Aorta (tissue), 5 donors: Measurements from ENCODE around the gene TMA7. TPM values are rescaled to one million over a fixed set of nuclear protein-coding genes. Genes with fewer than 3 reads are reported as not detected.
"Not testable (repeated sequence)": the region's sequence is repeated elsewhere in the genome, so short reads cannot be mapped to it uniquely, and the experiment has no call there.

Experiments used
- ATAC-seq: fragments of 200-7000 bp; cut with Tn5 transposase; one replicate; pipeline ENCODE4 v1.9.1; 2022; ENCODE audit warnings: moderate library complexity; ENCODE audit not compliant: low FRiP score
- DNase-seq, 2 donors: peaks; one replicate each; pipeline ENCODE4 v3.0.0-alpha.2; 2020
- H3K27ac ChIP-seq, 2 donors: one replicate each; pipeline ENCODE4 v1.5.1; 2013; ENCODE audit warnings: low read length in 2 of 2, mild to moderate bottlenecking in 2 of 2, moderate library complexity in 2 of 2, control low read depth in 1 of 2, inconsistent platforms in 1 of 2, low read depth in 1 of 2
- H3K27me3 ChIP-seq, 2 donors: one replicate each; pipeline ENCODE4 v1.6.1; 2013; ENCODE audit warnings: control low read depth in 1 of 2, low read length in 1 of 2, mild to moderate bottlenecking in 1 of 2, moderate library complexity in 1 of 2; ENCODE audit not compliant: insufficient read depth in 2 of 2, control insufficient read depth in 1 of 2
- H3K36me3 ChIP-seq, 2 donors: one replicate each; pipeline ENCODE4 v1.6.1; 2013; ENCODE audit warnings: control low read depth in 1 of 2, low read length in 1 of 2, mild to moderate bottlenecking in 1 of 2; ENCODE audit not compliant: insufficient read depth in 2 of 2, control insufficient read depth in 1 of 2
- H3K4me1 ChIP-seq, 2 donors: one replicate each; pipeline ENCODE4 v1.6.1; 2013; ENCODE audit warnings: low read length in 2 of 2, control low read depth in 1 of 2, mild to moderate bottlenecking in 1 of 2, moderate library complexity in 1 of 2; ENCODE audit not compliant: insufficient read depth in 2 of 2, control insufficient read depth in 1 of 2
- H3K4me3 ChIP-seq, 2 donors: one replicate each; pipeline ENCODE4 v1.5.1; 2013; ENCODE audit warnings: low read length in 2 of 2, control low read depth in 1 of 2, mild to moderate bottlenecking in 1 of 2
- H3K9me3 ChIP-seq: one replicate; pipeline ENCODE4 v1.6.1; 2013; ENCODE audit warnings: mild to moderate bottlenecking, low read length; ENCODE audit not compliant: control insufficient read depth
- WGBS, 2 donors: extraction: QIAGEN DNeasy Blood & Tissue Kit; methylation state at CpG; one replicate each; pipeline ENCODE4 v1.1.7; 2013; 5-methylcytosine and 5-hydroxymethylcytosine counted together
- intact Hi-C, 2 donors: fragments of 100-400 bp; cut with DNase I; formaldehyde crosslinking; loops; one replicate each; pipeline versions ENCODE4 v1.14.2 to v1.15.0; 2022
- polyA plus RNA-seq, 2 donors: library from polyadenylated mRNA; stranded (reverse); fragments of 200-250 nt; gene quantifications; one replicate each; pipeline ENCODE4 v1.2.3, GENCODE V29; 2013
- total RNA-seq, 2 donors: library from RNA; stranded (reverse); fragmentation: NEBNext Ultra II Directional; extraction: Animal tissue kit (Norgen Biotek cat#: 25700); gene quantifications; one replicate each; pipeline ENCODE4 v1.2.1, GENCODE V29; 2021
- donor health status: healthy with polysubstance abuse.
- donor health status: Bipolar disorder and iron deficiency.
- donor health status: DM: no; HTN: no; CAD: no.
- donor health status: DM: no; HTN: no; CAD: no.
- donor health status: DM: yes; HTN: yes; CAD: no.

TMA7 gene
- total and polyA plus RNA-seq, 4 donors: 114 to 686 (median 215) TPM

DNA sequence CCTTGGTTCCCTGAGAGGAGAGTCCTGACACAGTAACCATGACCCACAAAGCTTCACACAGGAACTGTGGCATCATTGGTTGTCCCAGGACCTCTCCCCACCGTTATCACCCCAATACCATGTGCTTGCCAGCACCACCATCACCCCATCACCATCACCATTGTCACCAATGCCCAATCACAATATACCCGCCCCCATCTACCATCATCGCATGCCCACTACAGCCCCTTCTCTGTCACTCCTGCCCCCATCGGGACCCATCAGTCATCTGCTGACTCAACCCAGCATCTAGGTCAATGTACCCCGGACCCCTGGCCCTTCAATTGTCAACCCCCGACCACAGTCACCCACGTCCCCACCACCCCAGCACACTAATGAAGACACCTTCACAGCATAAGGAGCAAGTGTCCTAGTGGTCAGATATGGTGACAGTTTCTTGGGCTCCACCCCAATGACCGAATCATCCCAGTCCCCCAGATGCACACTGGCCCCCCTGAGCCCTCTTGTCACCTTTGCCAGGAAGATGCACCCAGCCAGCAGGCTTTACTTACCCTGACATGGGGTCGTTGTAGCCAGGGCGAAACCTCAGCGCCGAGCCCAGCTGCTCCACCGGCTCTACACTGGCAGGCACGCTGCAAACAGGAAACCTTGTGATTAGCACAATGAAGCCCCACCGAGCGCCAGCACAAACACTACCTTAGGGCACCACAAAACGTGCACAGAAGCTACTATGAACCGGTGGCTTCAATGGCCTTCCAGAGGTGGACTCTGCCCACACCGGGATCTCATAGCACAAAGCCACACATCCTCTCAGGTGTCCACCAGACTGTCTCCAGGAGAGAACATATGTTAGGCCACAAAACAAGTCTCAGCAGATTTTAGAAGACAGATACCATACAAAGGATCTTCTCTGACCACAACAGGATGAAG lies 38.8 kb downstream of the TMA7 start:
- ATAC-seq (no peak), DNase-seq (peak in 1 of 2 donors; percentile 57)
- Histone ChIP-seq H3K9me3 (no peaks in the 10 kb centered on the region), H3K4me3 (no peak overlapping the region), H3K4me1 (no peaks in the 10 kb centered on the region), H3K27me3 (no peaks in the 10 kb centered on the region), H3K36me3 (peaks cover 0 to 1% of the 10 kb centered on the region in 2 donors), H3K27ac (no peak overlapping the region)
- WGBS, 2 donors: 84 to 86% methylated on average over 19 of the region's 19 CpGs
- intact Hi-C loops: no loop called here

DNA sequence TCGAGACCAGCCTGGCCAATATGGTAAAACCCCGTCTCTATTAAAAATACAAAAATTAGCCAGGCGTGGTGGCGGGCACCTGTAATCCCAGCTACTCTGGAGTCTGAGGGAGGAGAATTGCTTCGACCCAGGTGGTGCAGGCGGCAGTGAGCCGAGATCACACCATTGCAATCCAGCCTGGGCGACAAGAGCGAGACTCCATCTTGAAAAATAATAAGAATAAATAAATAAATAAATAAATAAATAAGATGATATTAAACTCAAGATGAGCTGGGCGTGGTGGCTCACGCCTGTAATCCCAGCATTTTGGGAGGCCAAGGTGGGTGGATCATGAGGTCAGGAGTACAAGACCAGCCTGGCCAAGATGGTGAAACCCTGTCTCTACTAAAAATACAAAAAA lies 40.8 kb downstream of the TMA7 start:
- peak in 1 of 2 donors; percentile 58 for DNase-seq
- ATAC-seq, H3K9me3 ChIP-seq, H3K4me1 ChIP-seq, H3K36me3 ChIP-seq, H3K27me3 ChIP-seq, H3K4me3 ChIP-seq, H3K27ac ChIP-seq, intact Hi-C loops: not testable (repeated sequence)
- 97% methylated on average over 11 of the region's 11 CpGs for WGBS, 2 donors

DNA sequence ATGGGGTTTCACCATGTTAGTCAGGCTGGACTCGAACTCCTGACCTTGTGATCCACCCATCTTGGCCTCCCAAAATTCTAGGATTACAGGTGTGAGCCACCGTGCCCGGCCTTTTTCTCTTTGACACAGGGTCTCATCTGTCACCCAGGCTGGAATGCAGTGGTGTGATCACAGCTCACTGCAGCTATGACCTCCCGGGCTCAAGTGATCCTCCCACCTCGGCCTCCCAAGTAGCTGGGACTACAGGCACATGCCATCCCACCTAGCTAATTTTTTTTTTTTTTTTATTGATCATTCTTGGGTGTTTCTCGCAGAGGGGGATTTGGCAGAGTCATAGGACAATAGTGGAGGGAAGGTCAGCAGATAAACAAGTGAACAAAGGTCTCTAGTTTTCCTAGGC lies 42.8 kb downstream of the TMA7 start:
- intact Hi-C loops, H3K4me3 ChIP-seq, H3K27me3 ChIP-seq, H3K4me1 ChIP-seq, H3K27ac ChIP-seq, H3K9me3 ChIP-seq, ATAC-seq, H3K36me3 ChIP-seq: not testable (repeated sequence)
- DNase-seq: peak in 1 of 2 donors; percentile 20
- WGBS, 2 donors: 93 to 96% methylated on average over 6 of the region's 6 CpGs

DNA sequence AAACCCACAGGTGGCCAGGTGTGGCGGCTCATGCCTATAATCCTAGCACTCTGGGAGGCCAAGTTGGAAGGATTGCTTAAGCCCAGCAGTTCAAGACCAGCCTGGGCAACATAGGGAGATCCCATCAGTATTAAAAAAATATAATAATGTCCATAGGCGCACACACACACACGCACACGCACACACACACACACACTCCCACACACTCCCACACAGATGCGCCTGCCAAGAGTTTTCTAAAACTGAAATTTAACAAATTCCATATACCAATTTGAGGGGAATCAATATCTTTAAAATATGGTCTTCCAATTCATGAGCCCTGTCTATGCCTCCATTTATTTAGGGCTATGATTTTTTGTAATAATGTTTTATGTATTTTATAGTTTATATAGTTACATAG lies 46.9 kb downstream of the TMA7 start:
- no peak for DNase-seq
- no peaks in the 10 kb centered on the region for H3K4me1 ChIP-seq
- H3K27ac ChIP-seq: no peak overlapping the region
- WGBS, 2 donors: 95 to 97% methylated on average over 5 of the region's 5 CpGs
- H3K36me3 ChIP-seq: no peaks in the 10 kb centered on the region
- intact Hi-C loops: no loop called here
- H3K4me3 ChIP-seq: no peak overlapping the region
- H3K27me3 ChIP-seq: no peaks in the 10 kb centered on the region
- ATAC-seq: no peak
- no peaks in the 10 kb centered on the region for H3K9me3 ChIP-seq

DNA sequence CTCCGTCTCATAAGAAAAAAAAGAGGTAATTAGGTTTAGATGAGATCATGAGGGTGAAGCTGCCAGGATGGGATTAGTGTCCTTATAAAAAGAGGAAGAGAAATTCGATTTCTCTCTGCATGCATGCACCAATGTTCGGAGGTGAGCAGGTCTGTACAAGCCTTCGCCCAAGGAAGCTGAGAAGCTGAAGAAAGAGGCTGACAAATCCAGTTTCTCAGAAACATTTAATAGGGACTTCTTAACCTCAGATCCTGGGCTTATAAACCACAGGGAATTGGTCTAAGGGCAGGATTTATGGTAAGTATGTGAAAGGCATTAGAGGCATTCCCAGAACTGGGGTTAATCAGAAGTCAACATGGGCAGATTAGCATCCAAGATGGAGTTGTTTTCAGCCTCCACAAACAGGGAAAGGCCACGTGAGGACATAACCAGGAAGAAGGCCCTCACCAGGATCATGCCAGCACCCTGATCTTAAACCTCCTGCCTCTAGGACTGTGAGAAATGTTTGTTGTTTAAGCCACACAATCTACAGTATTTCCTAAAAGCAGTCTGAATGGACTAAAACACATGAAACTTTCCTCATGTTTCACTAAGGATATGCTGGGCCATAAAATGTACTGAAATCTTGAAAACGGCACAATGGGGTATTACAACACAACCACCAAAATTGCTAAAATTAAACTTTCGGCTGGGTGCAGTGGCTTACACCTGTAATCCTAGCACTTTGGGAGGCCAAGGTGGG lies 52.6 kb downstream of the TMA7 start:
- no peaks in the 10 kb centered on the region for H3K9me3 ChIP-seq
- no peaks in the 10 kb centered on the region for H3K27me3 ChIP-seq
- ATAC-seq (no peak), DNase-seq (no peak)
- no peak overlapping the region for H3K27ac ChIP-seq
- peaks cover 0 to 2% of the 10 kb centered on the region in 2 donors for H3K36me3 ChIP-seq
- H3K4me1 ChIP-seq: no peaks in the 10 kb centered on the region
- 91 to 92% methylated on average over 7 of the region's 7 CpGs for WGBS, 2 donors
- no peak overlapping the region for H3K4me3 ChIP-seq
- intact Hi-C loops: no loop called here

DNA sequence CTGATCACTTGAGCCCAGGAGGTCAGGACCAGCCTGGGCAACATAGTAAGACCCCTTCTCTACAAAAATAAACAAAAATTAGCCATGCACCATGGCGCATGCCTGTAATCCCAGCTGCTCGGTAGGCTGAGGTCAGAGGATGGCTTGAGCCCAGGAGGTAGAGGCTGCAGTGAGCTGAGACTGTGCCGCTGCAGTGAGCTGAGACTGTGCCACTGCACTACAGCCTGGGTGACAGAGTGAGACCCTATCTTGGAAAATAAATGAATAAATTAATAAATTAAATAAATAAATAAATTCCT lies 53.1 kb downstream of the TMA7 start:
- 88 to 92% methylated on average over 3 of the region's 3 CpGs for WGBS, 2 donors

More for the DNA sequence above, 53.1 kb downstream of the TMA7 start:
- ATAC-seq (no peak), DNase-seq (no peak)
- Histone ChIP-seq H3K4me3 (no peak overlapping the region), H3K36me3 (peaks cover 0 to 2% of the 10 kb centered on the region in 2 donors), H3K4me1 (no peaks in the 10 kb centered on the region), H3K27me3 (no peaks in the 10 kb centered on the region), H3K27ac (no peak overlapping the region), H3K9me3 (no peaks in the 10 kb centered on the region)
- intact Hi-C loops: no loop called here

Other genes starting within 250 kb of the TMA7 start
- under 1 TPM; 0.65 to 0.90 TPM for gene CAMP, start 216.8 kb upstream of the TMA7 start, total RNA-seq
- gene CAMP, start 216.8 kb upstream of the TMA7 start, polyA plus RNA-seq: 1 to 10 TPM in 1 of 2 donors, not detected in 1; 4.0 TPM
- gene ZNF589, start 199.2 kb upstream of the TMA7 start, total RNA-seq: 10 to 100 TPM in 1 of 2 donors, 1 to 10 TPM in 1; 7.1 to 19.4 TPM
- 1 to 10 TPM; 2.5 to 6.7 TPM for gene ZNF589, start 199.2 kb upstream of the TMA7 start, polyA plus RNA-seq
- 10 to 100 TPM; 17.2 to 27.7 TPM for gene NME6, start 138.9 kb upstream of the TMA7 start, total RNA-seq
- gene NME6, start 138.9 kb upstream of the TMA7 start, polyA plus RNA-seq: 10 to 100 TPM; 11.7 to 19.0 TPM
- gene SPINK8, start 106.6 kb upstream of the TMA7 start, total RNA-seq: not detected
- gene SPINK8, start 106.6 kb upstream of the TMA7 start, polyA plus RNA-seq: not detected
- gene FBXW12, start 68.0 kb upstream of the TMA7 start, total RNA-seq: not detected
- gene FBXW12, start 68.0 kb upstream of the TMA7 start, polyA plus RNA-seq: not detected
- gene PLXNB1, start 10.2 kb upstream of the TMA7 start, total RNA-seq: 100 to 1,000 TPM in 1 of 2 donors, 10 to 100 TPM in 1; 69.9 to 115 TPM
- gene PLXNB1, start 10.2 kb upstream of the TMA7 start, polyA plus RNA-seq: 100 to 1,000 TPM in 1 of 2 donors, 10 to 100 TPM in 1; 26.3 to 235 TPM
- gene CCDC51, start 138 bp upstream of the TMA7 start, total RNA-seq: 1 to 10 TPM; 6.4 to 6.7 TPM
- 10 to 100 TPM in 1 of 2 donors, 1 to 10 TPM in 1; 9.5 to 12.7 TPM for gene CCDC51, start 138 bp upstream of the TMA7 start, polyA plus RNA-seq
- gene ATRIP, start 6.5 kb downstream of the TMA7 start, total RNA-seq: 1 to 10 TPM; 5.0 to 6.3 TPM
- gene ATRIP, start 6.5 kb downstream of the TMA7 start, polyA plus RNA-seq: 1 to 10 TPM; 4.0 to 7.5 TPM
- gene SHISA5, start 63.9 kb downstream of the TMA7 start, total RNA-seq: 100 to 1,000 TPM; 170 to 183 TPM
- 100 to 1,000 TPM in 1 of 2 donors, 10 to 100 TPM in 1; 64.2 to 113 TPM for gene SHISA5, start 63.9 kb downstream of the TMA7 start, polyA plus RNA-seq
- 10 to 100 TPM in 1 of 2 donors, 1 to 10 TPM in 1; 7.2 to 14.6 TPM for gene PFKFB4, start 116.5 kb downstream of the TMA7 start, total RNA-seq
- 1 to 10 TPM; 2.8 to 5.6 TPM for gene PFKFB4, start 116.5 kb downstream of the TMA7 start, polyA plus RNA-seq
- under 1 TPM in 1 of 2 donors, not detected in 1; 0.24 TPM for gene UCN2, start 123.5 kb downstream of the TMA7 start, total RNA-seq
- 1 to 10 TPM in 1 of 2 donors, not detected in 1; 6.8 TPM for gene UCN2, start 123.5 kb downstream of the TMA7 start, polyA plus RNA-seq
- gene COL7A1, start 155.1 kb downstream of the TMA7 start, total RNA-seq: 1 to 10 TPM; 5.4 to 6.7 TPM
- gene COL7A1, start 155.1 kb downstream of the TMA7 start, polyA plus RNA-seq: 100 to 1,000 TPM in 1 of 2 donors, 1 to 10 TPM in 1; 3.9 to 217 TPM
- 100 to 1,000 TPM in 1 of 2 donors, 10 to 100 TPM in 1; 95.6 to 143 TPM for gene UQCRC1, start 169.4 kb downstream of the TMA7 start, total RNA-seq
- gene UQCRC1, start 169.4 kb downstream of the TMA7 start, polyA plus RNA-seq: 100 to 1,000 TPM; 149 to 203 TPM
- not detected for gene TMEM89, start 181.5 kb downstream of the TMA7 start, total RNA-seq
- gene TMEM89, start 181.5 kb downstream of the TMA7 start, polyA plus RNA-seq: 1 to 10 TPM in 1 of 2 donors, not detected in 1; 5.7 TPM
- 10 to 100 TPM; 30.7 to 33.6 TPM for gene SLC26A6, start 195.2 kb downstream of the TMA7 start, total RNA-seq
- 100 to 1,000 TPM in 1 of 2 donors, 10 to 100 TPM in 1; 10.5 to 154 TPM for gene SLC26A6, start 195.2 kb downstream of the TMA7 start, polyA plus RNA-seq
- 1 to 10 TPM in 1 of 2 donors, under 1 TPM in 1; 0.91 to 1.3 TPM for gene CELSR3, start 222.6 kb downstream of the TMA7 start, total RNA-seq
- gene CELSR3, start 222.6 kb downstream of the TMA7 start, polyA plus RNA-seq: 1 to 10 TPM in 1 of 2 donors, under 1 TPM in 1; 0.25 to 1.3 TPM
- 10 to 100 TPM; 26.4 to 31.9 TPM for gene NCKIPSD, start 245.7 kb downstream of the TMA7 start, total RNA-seq
- 10 to 100 TPM; 11.8 to 28.7 TPM for gene NCKIPSD, start 245.7 kb downstream of the TMA7 start, polyA plus RNA-seq